Neutrophil (primary cell): ENCODE measurements around the gene ARHGAP22.

ENCODE experiments used
- H3K27ac ChIP-seq: fragments of 200-600 bp; sonication (generic); 2 replicates; pipeline ENCODE4 v1.5.1; 2016; ENCODE audit warnings: mild to moderate bottlenecking, moderate library complexity
- H3K27me3 ChIP-seq: fragments of 200-600 bp; sonication (generic); 2 replicates; pipeline ENCODE4 v1.6.0; 2016; ENCODE audit warnings: mild to moderate bottlenecking
- H3K36me3 ChIP-seq: fragments of 200-600 bp; sonication (generic); 2 replicates; pipeline ENCODE4 v1.5.1; 2017
- H3K4me1 ChIP-seq, 2 experiments: fragments of 200-600 bp in 1 of 2; sonication (generic) in 1 of 2; 1 replicate in 1 of 2; 2 replicates in 1 of 2; pipeline versions ENCODE4 v1.5.1 to v1.6.1; 2013 to 2016; ENCODE audit warnings: low read depth in 1 of 2, low read length in 1 of 2, mild to moderate bottlenecking in 1 of 2, moderate library complexity in 1 of 2; ENCODE audit not compliant: control insufficient read depth in 1 of 2, insufficient read depth in 1 of 2
- H3K4me3 ChIP-seq, 2 experiments: fragments of 200-600 bp in 1 of 2; sonication (generic) in 1 of 2; 1 replicate in 1 of 2; 2 replicates in 1 of 2; pipeline ENCODE4 v1.5.1; 2013 to 2016; ENCODE audit warnings: low read depth in 1 of 2, low read length in 1 of 2, mild to moderate bottlenecking in 1 of 2, moderate library complexity in 1 of 2
- H3K9me3 ChIP-seq: fragments of 200-600 bp; sonication (generic); 2 replicates; pipeline ENCODE4 v1.5.1; 2016
- TF ChIP-seq, protein P1 (sequence below): fragments of 200-600 bp; sonication (generic); IDR thresholded peaks from 2 replicates; pipeline ENCODE4 v1.5.1; 2016; ENCODE audit warnings: antibody characterized with exemption

Gene ARHGAP22

DNA sequence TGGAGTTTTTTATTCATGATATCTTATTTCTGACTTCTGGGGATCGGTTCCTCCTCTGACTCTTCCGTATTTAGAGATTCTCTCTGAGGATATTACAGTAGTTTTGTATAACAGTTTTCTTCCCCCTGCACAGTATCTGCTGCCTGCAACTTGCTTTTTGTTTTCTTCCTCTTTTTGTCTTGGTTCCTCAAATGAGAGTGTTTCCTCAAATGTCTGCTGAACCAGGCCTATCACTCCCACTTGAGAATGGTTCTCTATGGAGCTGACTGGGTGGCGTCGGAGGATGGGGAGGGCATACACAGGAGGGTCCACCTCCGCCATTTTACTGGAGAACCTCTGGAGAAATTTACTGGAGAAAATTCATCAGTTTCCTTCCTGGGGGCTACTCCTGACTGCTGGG is 27.7 kb downstream of the ARHGAP22 start:
- Histone ChIP-seq H3K36me3 (no peaks in the 10 kb centered on the region), H3K4me1 (peaks cover 24 to 28% of the 10 kb centered on the region in 2 experiments), H3K9me3 (no peaks in the 10 kb centered on the region), H3K27ac (peak overlapping the region; percentile 88), H3K4me3 (peak overlapping the region in 1 of 2 experiments; percentile 17), H3K27me3 (no peaks in the 10 kb centered on the region)
- TF ChIP-seq, protein P1, sequence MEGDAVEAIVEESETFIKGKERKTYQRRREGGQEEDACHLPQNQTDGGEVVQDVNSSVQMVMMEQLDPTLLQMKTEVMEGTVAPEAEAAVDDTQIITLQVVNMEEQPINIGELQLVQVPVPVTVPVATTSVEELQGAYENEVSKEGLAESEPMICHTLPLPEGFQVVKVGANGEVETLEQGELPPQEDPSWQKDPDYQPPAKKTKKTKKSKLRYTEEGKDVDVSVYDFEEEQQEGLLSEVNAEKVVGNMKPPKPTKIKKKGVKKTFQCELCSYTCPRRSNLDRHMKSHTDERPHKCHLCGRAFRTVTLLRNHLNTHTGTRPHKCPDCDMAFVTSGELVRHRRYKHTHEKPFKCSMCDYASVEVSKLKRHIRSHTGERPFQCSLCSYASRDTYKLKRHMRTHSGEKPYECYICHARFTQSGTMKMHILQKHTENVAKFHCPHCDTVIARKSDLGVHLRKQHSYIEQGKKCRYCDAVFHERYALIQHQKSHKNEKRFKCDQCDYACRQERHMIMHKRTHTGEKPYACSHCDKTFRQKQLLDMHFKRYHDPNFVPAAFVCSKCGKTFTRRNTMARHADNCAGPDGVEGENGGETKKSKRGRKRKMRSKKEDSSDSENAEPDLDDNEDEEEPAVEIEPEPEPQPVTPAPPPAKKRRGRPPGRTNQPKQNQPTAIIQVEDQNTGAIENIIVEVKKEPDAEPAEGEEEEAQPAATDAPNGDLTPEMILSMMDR, result no peak

DNA sequence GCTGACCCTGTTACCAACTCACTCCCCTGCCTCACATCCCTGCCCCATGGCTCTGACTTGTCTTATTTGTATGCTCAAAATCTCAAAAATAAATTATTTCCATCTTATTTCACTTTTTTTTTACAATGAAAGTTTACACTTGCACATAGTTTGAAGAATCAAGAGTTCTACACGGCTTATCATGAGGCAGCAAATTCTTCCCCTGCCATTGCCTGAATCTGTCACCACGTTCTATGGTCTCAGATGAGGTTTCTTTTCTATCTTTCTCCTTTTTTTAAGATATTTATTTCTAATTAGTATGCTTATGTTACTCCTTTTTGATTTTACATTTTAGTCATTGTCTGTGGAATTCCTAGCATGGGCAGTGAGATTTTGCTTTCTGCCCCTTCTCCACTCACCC is 28.4 kb downstream of the ARHGAP22 start:
- Histone ChIP-seq H3K27me3 (no peaks in the 10 kb centered on the region), H3K27ac (peak overlapping the region; percentile 88), H3K4me3 (peak overlapping the region in 1 of 2 experiments; percentile 9), H3K4me1 (peaks cover 24 to 28% of the 10 kb centered on the region in 2 experiments), H3K36me3 (no peaks in the 10 kb centered on the region), H3K9me3 (no peaks in the 10 kb centered on the region)
- TF ChIP-seq, protein P1, result no peak

DNA sequence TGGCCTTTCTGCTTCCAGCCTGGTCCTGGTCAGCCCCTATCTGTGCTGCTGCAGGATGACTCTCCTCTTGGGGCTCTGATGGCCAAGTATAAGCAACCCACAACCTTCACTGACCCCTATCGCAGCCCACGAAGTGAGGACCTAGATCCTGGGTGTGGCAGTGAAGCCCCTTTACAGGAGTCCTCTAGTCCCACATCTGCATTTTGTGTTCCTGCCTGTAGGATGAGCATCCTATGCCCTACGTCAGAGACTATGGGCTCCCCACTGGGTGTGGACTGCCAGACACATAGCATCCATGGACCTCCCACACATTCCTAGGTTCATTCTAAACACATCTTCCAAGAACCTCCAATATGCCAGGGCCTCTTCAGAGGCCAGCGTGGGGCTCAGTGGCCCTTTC is 29.0 kb downstream of the ARHGAP22 start:
- TF ChIP-seq, protein P1, result no peak
- Histone ChIP-seq H3K9me3 (no peaks in the 10 kb centered on the region), H3K4me3 (peak overlapping the region in 1 of 2 experiments; percentile 9), H3K27me3 (no peaks in the 10 kb centered on the region), H3K36me3 (no peaks in the 10 kb centered on the region), H3K4me1 (peaks cover 24 to 28% of the 10 kb centered on the region in 2 experiments), H3K27ac (peak overlapping the region; percentile 88)

DNA sequence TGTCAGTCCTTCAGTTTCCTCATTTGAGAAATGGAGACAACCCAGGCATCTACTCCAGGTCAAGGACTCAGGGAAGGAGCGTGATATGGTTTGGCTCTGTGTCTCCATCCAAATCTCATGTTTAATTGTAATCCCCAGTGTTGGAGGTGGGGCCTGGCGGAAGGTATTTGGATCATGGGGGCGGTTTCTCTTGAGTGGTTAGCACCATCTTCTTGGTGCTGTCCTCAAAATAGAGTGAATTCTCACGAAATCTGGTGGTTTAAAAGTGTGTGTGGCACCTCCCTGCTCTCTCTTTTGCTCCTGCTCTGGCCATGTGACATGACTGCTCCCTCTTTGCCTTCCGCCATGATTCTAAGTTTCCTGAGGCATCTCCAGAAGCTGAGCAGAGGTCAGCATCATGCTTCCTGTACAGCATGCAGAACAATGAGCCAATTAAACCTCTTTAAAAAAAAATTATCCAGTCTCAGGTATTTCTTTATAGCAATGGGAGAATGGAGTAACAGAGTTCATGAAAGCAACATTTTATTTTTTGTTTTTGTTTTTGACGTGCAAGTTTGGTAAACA is 30.0 kb downstream of the ARHGAP22 start:
- TF ChIP-seq, protein P1, result no peak

DNA sequence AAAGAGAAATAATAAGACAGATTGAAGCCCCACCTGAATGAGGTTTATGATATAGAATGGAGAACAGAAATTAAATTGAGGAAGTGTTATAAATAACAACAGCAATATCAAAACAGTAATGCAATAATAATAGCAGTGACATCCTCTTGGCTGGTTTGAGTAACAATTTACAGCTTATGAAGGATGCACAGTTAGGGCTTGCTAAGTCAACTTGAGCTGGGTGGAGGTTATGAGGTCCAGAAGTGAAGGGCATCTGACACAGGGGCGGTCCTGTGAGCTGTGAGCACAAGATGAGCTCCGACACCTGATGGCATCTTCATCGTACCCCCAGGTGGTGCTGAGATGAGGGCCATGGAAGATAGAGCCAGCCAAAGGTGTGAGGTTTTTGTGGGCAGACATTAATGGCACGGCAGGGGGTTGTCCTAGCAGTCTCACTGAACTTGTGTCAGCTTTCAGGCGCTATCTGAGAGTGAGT is 30.5 kb downstream of the ARHGAP22 start:
- TF ChIP-seq, protein P1, result no peak
- Histone ChIP-seq H3K9me3 (no peaks in the 10 kb centered on the region), H3K36me3 (no peaks in the 10 kb centered on the region), H3K4me3 (no peak overlapping the region), H3K27me3 (no peaks in the 10 kb centered on the region), H3K4me1 (peaks cover 24 to 28% of the 10 kb centered on the region in 2 experiments), H3K27ac (no peak overlapping the region)

More for the DNA sequence above, 30.0 kb downstream of the ARHGAP22 start:
- Histone ChIP-seq H3K36me3 (no peaks in the 10 kb centered on the region), H3K27me3 (no peaks in the 10 kb centered on the region), H3K9me3 (no peaks in the 10 kb centered on the region), H3K27ac (no peak overlapping the region), H3K4me1 (peaks cover 24 to 28% of the 10 kb centered on the region in 2 experiments), H3K4me3 (no peak overlapping the region)
